GM23338 (cell line): ENCODE data around the gene HDAC10. TPM values are rescaled to one million over a fixed set of nuclear protein-coding genes. Genes with fewer than 3 reads are reported as not detected.

Experiments
- ATAC-seq: fragments of 200-7000 bp; cut with Tn5 transposase; 3 replicates; pipeline ENCODE4 v1.9.1; 2020
- DNase-seq: peaks from one replicate; pipeline ENCODE4 v3.0.0-alpha.2; 2015; ENCODE audit warnings: low spot score
- H2AFZ ChIP-seq: fragments of 200-600 bp; sonication (generic); 2 replicates; pipeline ENCODE4 v1.8.0; 2016; ENCODE audit warnings: antibody characterized with exemption, mild to moderate bottlenecking, moderate library complexity
- H3F3A ChIP-seq: fragments of 200-600 bp; sonication (generic); replicated peaks from 2 replicates; pipeline ENCODE4 v1.8.0; 2017; ENCODE audit warnings: antibody characterized with exemption, mixed run types, low read depth
- H3K27ac ChIP-seq: fragments of 200-600 bp; sonication (generic); 2 replicates; pipeline ENCODE4 v1.6.1; 2016; ENCODE audit warnings: low read depth
- H3K27me3 ChIP-seq: fragments of 200-600 bp; sonication (generic); 2 replicates; pipeline ENCODE4 v1.8.0; 2016; ENCODE audit warnings: mild to moderate bottlenecking, mixed run types, moderate library complexity; ENCODE audit not compliant: insufficient read depth
- H3K36me3 ChIP-seq: fragments of 200-600 bp; sonication (generic); 2 replicates; pipeline ENCODE4 v1.8.0; 2016; ENCODE audit warnings: mild to moderate bottlenecking; ENCODE audit not compliant: insufficient read depth
- H3K4me1 ChIP-seq: fragments of 200-600 bp; sonication (generic); 2 replicates; pipeline ENCODE4 v1.8.0; 2016; ENCODE audit warnings: mild to moderate bottlenecking, moderate library complexity; ENCODE audit not compliant: insufficient read depth
- H3K4me2 ChIP-seq: fragments of 200-600 bp; sonication (generic); 2 replicates; pipeline ENCODE4 v1.7.1; 2017; ENCODE audit warnings: mixed run types
- H3K4me3 ChIP-seq: fragments of 200-600 bp; sonication (generic); 2 replicates; pipeline ENCODE4 v1.6.1; 2016; ENCODE audit warnings: mixed run types
- H3K79me2 ChIP-seq: fragments of 200-600 bp; sonication (generic); replicated peaks from 2 replicates; pipeline ENCODE4 v1.8.0; 2017; ENCODE audit warnings: mild to moderate bottlenecking; ENCODE audit not compliant: insufficient read depth
- H3K9me2 ChIP-seq: fragments of 200-600 bp; sonication (generic); 2 replicates; pipeline ENCODE4 v1.8.0; 2017; ENCODE audit not compliant: insufficient read depth
- H4K20me1 ChIP-seq: fragments of 200-600 bp; sonication (generic); replicated peaks from 2 replicates; pipeline ENCODE4 v1.8.0; 2017; ENCODE audit warnings: mild to moderate bottlenecking; ENCODE audit not compliant: insufficient read depth
- H3K27ac Mint-ChIP-seq: 2 replicates; pipeline ENCODE4 v1.8.0; 2020; ENCODE audit warnings: inconsistent platforms, mild to moderate bottlenecking, moderate library complexity, mixed read lengths
- H3K27me3 Mint-ChIP-seq: 3 replicates; pipeline ENCODE4 v1.8.0; 2022; ENCODE audit warnings: low read depth, mild to moderate bottlenecking, moderate library complexity, mixed read lengths, inconsistent platforms; ENCODE audit not compliant: insufficient read depth, poor library complexity
- H3K36me3 Mint-ChIP-seq: 3 replicates; pipeline ENCODE4 v1.8.0; 2021; ENCODE audit warnings: low read depth, mild to moderate bottlenecking, inconsistent platforms, moderate library complexity, mixed read lengths
- H3K4me1 Mint-ChIP-seq: 3 replicates; pipeline ENCODE4 v1.8.0; 2020; ENCODE audit warnings: mild to moderate bottlenecking, inconsistent platforms, mixed read lengths
- H3K4me3 Mint-ChIP-seq: 3 replicates; pipeline ENCODE4 v1.8.0; 2021; ENCODE audit warnings: moderate library complexity, mild to moderate bottlenecking, inconsistent platforms, mixed read lengths
- H3K9me3 Mint-ChIP-seq: 3 replicates; pipeline ENCODE4 v1.8.0; 2020; ENCODE audit warnings: moderate library complexity, mild to moderate bottlenecking, inconsistent platforms, mixed read lengths
- EZH2 ChIP-seq: fragments of 200-600 bp; sonication (generic); IDR thresholded peaks from one replicate; pipeline ENCODE4 v1.8.0; 2017; ENCODE audit warnings: antibody characterized with exemption, mild to moderate bottlenecking, low read depth; ENCODE audit not compliant: unreplicated experiment
- STAT1 ChIP-seq: IDR thresholded peaks from one replicate; pipeline ENCODE4 v1.6.1; 2016; ENCODE audit warnings: antibody characterized with exemption; ENCODE audit not compliant: unreplicated experiment
- ZNF331 ChIP-seq: fragments of 250-450 bp; sonication (Bioruptor Pico); IDR thresholded peaks from 2 replicates; pipeline ENCODE4 v1.5.0; 2020; ENCODE audit warnings: low read depth, mild to moderate bottlenecking, moderate library complexity
- polyA plus RNA-seq: library from polyadenylated mRNA; unstranded; fragments of >200 nt; fragmentation: Nextera tagmentation; extraction: Ambion mirVana; gene quantifications from 2 replicates; pipeline ENCODE4 v1.2.1, GENCODE V29; 2016
- total RNA-seq: library from RNA; depleted of rRNA; stranded (reverse); fragments of >200 nt; shearing (Covaris generic); gene quantifications from 2 replicates; pipeline ENCODE4 v1.2.3, GENCODE V29; 2014
- TF ChIP-seq, protein P1 (sequence below): fragments of 250-450 bp; sonication (Bioruptor Pico); IDR thresholded peaks from 2 replicates; pipeline ENCODE4 v1.5.0; 2020; ENCODE audit warnings: mild to moderate bottlenecking, moderate library complexity
- TF ChIP-seq, protein P2 (sequence below): IDR thresholded peaks from one replicate; pipeline ENCODE4 v1.6.1; 2018; ENCODE audit warnings: antibody characterized with exemption; ENCODE audit not compliant: unreplicated experiment
- TF ChIP-seq, protein P3 (sequence below): IDR thresholded peaks from 2 replicates; pipeline ENCODE4 v1.6.1; 2016; ENCODE audit warnings: antibody characterized with exemption

The HDAC10 gene
- total and polyA plus RNA-seq, 2 experiments from 2014 or later, result 4.1 to 41.9 TPM

DNA sequence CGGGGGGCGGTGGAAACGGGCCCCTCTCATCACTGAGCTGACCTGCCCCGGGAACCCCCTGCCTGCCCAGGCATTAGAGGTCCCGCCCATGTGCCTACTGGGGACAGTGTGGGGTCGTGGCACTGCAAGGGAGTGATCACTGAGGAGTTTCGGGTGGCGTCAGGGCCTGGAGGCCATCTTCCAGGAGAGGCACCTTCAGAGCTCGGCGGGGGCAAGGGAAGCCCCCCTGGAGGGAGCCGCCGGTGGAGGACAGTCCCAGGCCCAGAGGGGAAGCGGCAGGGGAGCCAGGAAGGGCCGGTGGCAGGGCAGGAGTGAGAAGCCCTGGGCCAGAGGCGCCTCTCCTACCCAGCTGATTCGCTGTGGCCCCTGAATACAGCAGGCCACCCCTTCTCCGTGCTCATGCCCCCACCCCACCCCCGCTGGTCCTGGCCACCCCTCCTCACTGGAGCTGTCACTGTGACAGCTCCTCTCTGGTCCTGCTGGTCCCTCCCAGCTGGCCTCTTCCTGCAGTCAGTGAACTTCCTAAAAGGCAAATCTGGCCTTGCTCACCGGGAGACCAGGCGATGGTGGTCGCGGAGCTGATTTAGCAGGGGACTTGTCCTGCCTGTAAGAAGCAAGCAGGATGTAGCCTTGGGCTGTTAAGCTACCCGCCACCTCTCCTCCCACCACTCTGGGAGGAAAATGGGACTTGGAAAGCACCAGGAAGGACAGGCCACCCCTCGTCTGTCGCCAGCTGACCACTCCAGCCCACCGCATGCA, 21.2 kb upstream of the HDAC10 start (continued):
- TF ChIP-seq, protein P1, sequence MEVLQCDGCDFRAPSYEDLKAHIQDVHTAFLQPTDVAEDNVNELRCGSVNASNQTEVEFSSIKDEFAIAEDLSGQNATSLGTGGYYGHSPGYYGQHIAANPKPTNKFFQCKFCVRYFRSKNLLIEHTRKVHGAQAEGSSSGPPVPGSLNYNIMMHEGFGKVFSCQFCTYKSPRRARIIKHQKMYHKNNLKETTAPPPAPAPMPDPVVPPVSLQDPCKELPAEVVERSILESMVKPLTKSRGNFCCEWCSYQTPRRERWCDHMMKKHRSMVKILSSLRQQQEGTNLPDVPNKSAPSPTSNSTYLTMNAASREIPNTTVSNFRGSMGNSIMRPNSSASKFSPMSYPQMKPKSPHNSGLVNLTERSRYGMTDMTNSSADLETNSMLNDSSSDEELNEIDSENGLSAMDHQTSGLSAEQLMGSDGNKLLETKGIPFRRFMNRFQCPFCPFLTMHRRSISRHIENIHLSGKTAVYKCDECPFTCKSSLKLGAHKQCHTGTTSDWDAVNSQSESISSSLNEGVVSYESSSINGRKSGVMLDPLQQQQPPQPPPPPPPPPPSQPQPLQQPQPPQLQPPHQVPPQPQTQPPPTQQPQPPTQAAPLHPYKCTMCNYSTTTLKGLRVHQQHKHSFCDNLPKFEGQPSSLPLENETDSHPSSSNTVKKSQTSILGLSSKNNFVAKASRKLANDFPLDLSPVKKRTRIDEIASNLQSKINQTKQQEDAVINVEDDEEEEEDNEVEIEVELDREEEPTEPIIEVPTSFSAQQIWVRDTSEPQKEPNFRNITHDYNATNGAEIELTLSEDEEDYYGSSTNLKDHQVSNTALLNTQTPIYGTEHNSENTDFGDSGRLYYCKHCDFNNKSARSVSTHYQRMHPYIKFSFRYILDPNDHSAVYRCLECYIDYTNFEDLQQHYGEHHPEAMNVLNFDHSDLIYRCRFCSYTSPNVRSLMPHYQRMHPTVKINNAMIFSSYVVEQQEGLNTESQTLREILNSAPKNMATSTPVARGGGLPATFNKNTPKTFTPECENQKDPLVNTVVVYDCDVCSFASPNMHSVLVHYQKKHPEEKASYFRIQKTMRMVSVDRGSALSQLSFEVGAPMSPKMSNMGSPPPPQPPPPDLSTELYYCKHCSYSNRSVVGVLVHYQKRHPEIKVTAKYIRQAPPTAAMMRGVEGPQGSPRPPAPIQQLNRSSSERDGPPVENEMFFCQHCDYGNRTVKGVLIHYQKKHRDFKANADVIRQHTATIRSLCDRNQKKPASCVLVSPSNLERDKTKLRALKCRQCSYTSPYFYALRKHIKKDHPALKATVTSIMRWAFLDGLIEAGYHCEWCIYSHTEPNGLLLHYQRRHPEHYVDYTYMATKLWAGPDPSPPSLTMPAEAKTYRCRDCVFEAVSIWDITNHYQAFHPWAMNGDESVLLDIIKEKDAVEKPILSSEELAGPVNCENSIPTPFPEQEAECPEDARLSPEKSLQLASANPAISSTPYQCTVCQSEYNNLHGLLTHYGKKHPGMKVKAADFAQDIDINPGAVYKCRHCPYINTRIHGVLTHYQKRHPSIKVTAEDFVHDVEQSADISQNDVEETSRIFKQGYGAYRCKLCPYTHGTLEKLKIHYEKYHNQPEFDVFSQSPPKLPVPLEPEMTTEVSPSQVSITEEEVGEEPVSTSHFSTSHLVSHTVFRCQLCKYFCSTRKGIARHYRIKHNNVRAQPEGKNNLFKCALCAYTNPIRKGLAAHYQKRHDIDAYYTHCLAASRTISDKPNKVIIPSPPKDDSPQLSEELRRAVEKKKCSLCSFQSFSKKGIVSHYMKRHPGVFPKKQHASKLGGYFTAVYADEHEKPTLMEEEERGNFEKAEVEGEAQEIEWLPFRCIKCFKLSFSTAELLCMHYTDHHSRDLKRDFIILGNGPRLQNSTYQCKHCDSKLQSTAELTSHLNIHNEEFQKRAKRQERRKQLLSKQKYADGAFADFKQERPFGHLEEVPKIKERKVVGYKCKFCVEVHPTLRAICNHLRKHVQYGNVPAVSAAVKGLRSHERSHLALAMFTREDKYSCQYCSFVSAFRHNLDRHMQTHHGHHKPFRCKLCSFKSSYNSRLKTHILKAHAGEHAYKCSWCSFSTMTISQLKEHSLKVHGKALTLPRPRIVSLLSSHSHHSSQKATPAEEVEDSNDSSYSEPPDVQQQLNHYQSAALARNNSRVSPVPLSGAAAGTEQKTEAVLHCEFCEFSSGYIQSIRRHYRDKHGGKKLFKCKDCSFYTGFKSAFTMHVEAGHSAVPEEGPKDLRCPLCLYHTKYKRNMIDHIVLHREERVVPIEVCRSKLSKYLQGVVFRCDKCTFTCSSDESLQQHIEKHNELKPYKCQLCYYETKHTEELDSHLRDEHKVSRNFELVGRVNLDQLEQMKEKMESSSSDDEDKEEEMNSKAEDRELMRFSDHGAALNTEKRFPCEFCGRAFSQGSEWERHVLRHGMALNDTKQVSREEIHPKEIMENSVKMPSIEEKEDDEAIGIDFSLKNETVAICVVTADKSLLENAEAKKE (CRISPR knock-in tag), result no peak
- no peak for TF ChIP-seq ZNF331 (CRISPR knock-in tag)
- TF ChIP-seq STAT1, result no peak

DNA sequence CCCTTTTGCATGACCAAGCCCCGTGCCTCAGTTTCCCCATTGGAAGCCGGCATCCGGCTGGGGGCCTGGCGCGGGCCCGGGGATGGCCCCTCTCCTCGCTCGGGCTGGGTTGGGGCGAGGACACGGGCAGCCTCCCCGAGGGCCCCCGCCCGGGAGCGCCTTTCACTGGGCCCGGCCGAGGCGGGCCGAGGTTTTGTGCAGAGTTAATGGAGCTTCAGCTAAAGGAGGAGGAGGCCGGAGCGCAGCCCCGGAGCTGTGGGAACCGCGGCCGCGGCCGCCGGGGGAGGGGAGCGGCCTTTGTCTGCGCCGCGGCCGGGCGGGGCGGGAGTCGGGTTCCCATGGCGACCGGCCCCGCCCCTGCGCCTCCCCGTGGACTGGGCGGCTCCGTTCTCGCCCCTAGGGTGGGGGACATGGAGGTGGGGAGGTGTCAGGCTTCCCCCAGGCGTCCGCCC, 20.5 kb upstream of the HDAC10 start:
- ATAC-seq (peak; percentile 48), DNase-seq (peak; percentile 69)
- Histone ChIP-seq H3K4me3 (peak overlapping the region; percentile 63), H3K79me2 (no peaks in the 10 kb centered on the region), H3F3A (peaks cover 8% of the 10 kb centered on the region; the same call in 1 of the 2 replicates), H3K27ac (no peak overlapping the region), H3K27me3 (peaks cover 54% of the 10 kb centered on the region), H2AFZ (no peak overlapping the region), H3K4me2 (peak overlapping the region; percentile 86), H4K20me1 (no peaks in the 10 kb centered on the region; the same call in 1 of the 2 replicates), H3K4me1 (peaks cover 6% of the 10 kb centered on the region; the same call in 1 of the 2 replicates), H3K9me2 (no peaks in the 10 kb centered on the region), H3K36me3 (0 out of 2 replicates have a peak, but pooled peaks cover 2% of the 10 kb centered on the region)
- H3K9me3 Mint-ChIP-seq, result peaks cover 12% of the 10 kb centered on the region
- H3K4me1 Mint-ChIP-seq, result peaks cover 4% of the 10 kb centered on the region; the same call in 1 of the 3 replicates
- H3K27me3 Mint-ChIP-seq, result peaks cover 36% of the 10 kb centered on the region
- no peak overlapping the region for H3K4me3 Mint-ChIP-seq
- H3K27ac Mint-ChIP-seq, result no peak overlapping the region
- H3K36me3 Mint-ChIP-seq, result peaks cover 26% of the 10 kb centered on the region
- TF ChIP-seq, protein P2, sequence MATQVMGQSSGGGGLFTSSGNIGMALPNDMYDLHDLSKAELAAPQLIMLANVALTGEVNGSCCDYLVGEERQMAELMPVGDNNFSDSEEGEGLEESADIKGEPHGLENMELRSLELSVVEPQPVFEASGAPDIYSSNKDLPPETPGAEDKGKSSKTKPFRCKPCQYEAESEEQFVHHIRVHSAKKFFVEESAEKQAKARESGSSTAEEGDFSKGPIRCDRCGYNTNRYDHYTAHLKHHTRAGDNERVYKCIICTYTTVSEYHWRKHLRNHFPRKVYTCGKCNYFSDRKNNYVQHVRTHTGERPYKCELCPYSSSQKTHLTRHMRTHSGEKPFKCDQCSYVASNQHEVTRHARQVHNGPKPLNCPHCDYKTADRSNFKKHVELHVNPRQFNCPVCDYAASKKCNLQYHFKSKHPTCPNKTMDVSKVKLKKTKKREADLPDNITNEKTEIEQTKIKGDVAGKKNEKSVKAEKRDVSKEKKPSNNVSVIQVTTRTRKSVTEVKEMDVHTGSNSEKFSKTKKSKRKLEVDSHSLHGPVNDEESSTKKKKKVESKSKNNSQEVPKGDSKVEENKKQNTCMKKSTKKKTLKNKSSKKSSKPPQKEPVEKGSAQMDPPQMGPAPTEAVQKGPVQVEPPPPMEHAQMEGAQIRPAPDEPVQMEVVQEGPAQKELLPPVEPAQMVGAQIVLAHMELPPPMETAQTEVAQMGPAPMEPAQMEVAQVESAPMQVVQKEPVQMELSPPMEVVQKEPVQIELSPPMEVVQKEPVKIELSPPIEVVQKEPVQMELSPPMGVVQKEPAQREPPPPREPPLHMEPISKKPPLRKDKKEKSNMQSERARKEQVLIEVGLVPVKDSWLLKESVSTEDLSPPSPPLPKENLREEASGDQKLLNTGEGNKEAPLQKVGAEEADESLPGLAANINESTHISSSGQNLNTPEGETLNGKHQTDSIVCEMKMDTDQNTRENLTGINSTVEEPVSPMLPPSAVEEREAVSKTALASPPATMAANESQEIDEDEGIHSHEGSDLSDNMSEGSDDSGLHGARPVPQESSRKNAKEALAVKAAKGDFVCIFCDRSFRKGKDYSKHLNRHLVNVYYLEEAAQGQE, result no peak
- TF ChIP-seq, protein P3, sequence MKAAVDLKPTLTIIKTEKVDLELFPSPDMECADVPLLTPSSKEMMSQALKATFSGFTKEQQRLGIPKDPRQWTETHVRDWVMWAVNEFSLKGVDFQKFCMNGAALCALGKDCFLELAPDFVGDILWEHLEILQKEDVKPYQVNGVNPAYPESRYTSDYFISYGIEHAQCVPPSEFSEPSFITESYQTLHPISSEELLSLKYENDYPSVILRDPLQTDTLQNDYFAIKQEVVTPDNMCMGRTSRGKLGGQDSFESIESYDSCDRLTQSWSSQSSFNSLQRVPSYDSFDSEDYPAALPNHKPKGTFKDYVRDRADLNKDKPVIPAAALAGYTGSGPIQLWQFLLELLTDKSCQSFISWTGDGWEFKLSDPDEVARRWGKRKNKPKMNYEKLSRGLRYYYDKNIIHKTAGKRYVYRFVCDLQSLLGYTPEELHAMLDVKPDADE, result no peak
- peak; percentile 45 for TF ChIP-seq EZH2
